Muscle of leg (tissue), 11 donors: ENCODE measurements around the gene AASDH. TPM values are rescaled to one million over a fixed set of nuclear protein-coding genes. Genes with fewer than 3 reads are reported as not detected.

Source experiments
- DNase-seq: peaks from one replicate; pipeline ENCODE4 v3.0.0; 2013
- H3K27ac ChIP-seq: one replicate; pipeline ENCODE4 v1.5.1; 2013; ENCODE audit warnings: mild to moderate bottlenecking, low read length, control low read depth
- H3K27me3 ChIP-seq: one replicate; pipeline ENCODE4 v1.6.1; 2013; ENCODE audit warnings: low read length; ENCODE audit not compliant: control insufficient read depth, insufficient read depth
- H3K36me3 ChIP-seq: one replicate; pipeline ENCODE4 v1.6.1; 2013; ENCODE audit warnings: low read length; ENCODE audit not compliant: control insufficient read depth, insufficient read depth
- H3K4me1 ChIP-seq: one replicate; pipeline ENCODE4 v1.6.1; 2013; ENCODE audit warnings: low read length; ENCODE audit not compliant: control insufficient read depth, insufficient read depth
- H3K4me3 ChIP-seq: one replicate; pipeline ENCODE4 v1.5.1; 2013; ENCODE audit warnings: low read length, control low read depth
- H3K9me3 ChIP-seq: replicated peaks from 2 replicates; pipeline ENCODE4 v1.6.1; 2013; ENCODE audit warnings: low read depth, low read length; ENCODE audit not compliant: control insufficient read depth
- WGBS: methylation state at CpG from one replicate; pipeline ENCODE4 v1.1.5; 2013; ENCODE audit warnings: missing lambda C conversion rate; ENCODE audit not compliant: insufficient coverage; 5-methylcytosine and 5-hydroxymethylcytosine counted together
- polyA plus RNA-seq, 8 donors: library from polyadenylated mRNA; unstranded; fragments of 120-200 nt; gene quantifications; one replicate each; pipeline versions ENCODE4 v1.2.1 to v1.2.3, GENCODE V29; 2013; ENCODE audit warnings: inconsistent platforms in 1 of 8, low replicate concordance in 1 of 8; ENCODE audit not compliant: insufficient read length in 8 of 8, insufficient read depth in 1 of 8
- total RNA-seq: library from RNA; stranded (reverse); fragments of 120-200 nt; gene quantifications from one replicate; pipeline ENCODE4 v1.2.4, GENCODE V29; 2013

Gene AASDH
- total and polyA plus RNA-seq, 9 donors: 8.3 to 15.7 (median 10.3) TPM

DNA sequence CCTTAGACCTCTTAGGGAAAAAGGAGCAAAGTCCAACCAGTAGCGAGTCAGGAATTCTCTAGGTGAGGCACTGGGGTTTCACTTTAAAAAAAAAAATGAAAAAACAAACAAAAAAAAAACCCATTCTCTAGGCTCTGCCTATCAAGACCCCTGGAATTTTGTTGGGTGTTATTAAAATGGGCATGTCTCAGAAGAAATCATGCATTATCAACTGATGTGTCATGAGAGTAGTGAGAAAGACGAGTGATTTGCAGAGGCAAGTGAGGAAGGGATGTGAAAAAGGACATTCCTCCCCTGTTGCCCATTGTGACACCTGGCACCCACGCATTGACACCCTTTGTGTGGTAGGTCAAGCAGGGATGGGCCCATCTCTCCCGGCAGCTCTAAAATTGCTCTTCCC lies 78.9 kb downstream of the AASDH start:
- no peak overlapping the region for H3K4me3 ChIP-seq
- DNase-seq: no peak
- peaks cover 11% of the 10 kb centered on the region for H3K36me3 ChIP-seq
- no peaks in the 10 kb centered on the region for H3K27me3 ChIP-seq
- WGBS: no CpG with 5 or more reads among the region's 4 CpGs
- no peaks in the 10 kb centered on the region for H3K9me3 ChIP-seq
- peaks cover 8% of the 10 kb centered on the region for H3K4me1 ChIP-seq
- no peak overlapping the region for H3K27ac ChIP-seq

GRCh38 chr4:56307423-56307822 lies 79.9 kb downstream of the AASDH start:
- Histone ChIP-seq H3K27ac (no peak overlapping the region), H3K4me1 (peaks cover 8% of the 10 kb centered on the region), H3K4me3 (no peak overlapping the region), H3K27me3 (no peaks in the 10 kb centered on the region), H3K9me3 (no peaks in the 10 kb centered on the region), H3K36me3 (peaks cover 8% of the 10 kb centered on the region)
- DNase-seq: no peak
- 60% methylated on average over 2 of the region's 3 CpGs for WGBS

- H3K4me1 ChIP-seq: peaks cover 8% of the 10 kb centered on the region
- no peaks in the 10 kb centered on the region for H3K27me3 ChIP-seq
- H3K36me3 ChIP-seq: peaks cover 8% of the 10 kb centered on the region
- no peak overlapping the region for H3K4me3 ChIP-seq
- no peaks in the 10 kb centered on the region for H3K9me3 ChIP-seq
- no CpG with 5 or more reads among the region's 1 CpG for WGBS
- H3K27ac ChIP-seq: no peak overlapping the region
- DNase-seq: no peak
Observed at GRCh38 chr4:56305390-56305789, 81.9 kb downstream of the AASDH start.

DNA sequence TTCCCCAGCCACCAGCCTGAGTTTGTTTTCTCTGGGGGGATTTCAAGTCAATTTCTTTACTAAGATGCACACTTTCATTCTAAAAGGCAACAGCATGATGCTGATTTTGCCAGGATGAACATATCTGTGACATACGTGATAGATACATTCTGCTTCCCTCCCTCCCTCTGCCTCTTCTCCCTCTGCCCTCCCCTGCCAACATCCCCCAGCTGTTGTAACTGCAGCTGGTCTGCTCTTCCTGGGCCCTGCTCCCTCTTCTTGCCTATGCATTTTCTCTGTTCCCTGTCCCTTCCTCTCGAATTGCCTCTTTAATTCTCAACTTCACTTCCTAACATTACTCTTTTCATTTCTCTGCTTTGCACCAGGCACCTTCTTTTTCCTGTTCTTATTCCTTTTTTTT lies 83.4 kb downstream of the AASDH start:
- WGBS: 63% methylated on average over 1 of the region's 2 CpGs
- peaks cover 4% of the 10 kb centered on the region for H3K4me1 ChIP-seq
- H3K9me3 ChIP-seq: no peaks in the 10 kb centered on the region
- peaks cover 8% of the 10 kb centered on the region for H3K36me3 ChIP-seq
- DNase-seq: no peak
- no peak overlapping the region for H3K4me3 ChIP-seq
- H3K27ac ChIP-seq: no peak overlapping the region
- H3K27me3 ChIP-seq: no peaks in the 10 kb centered on the region

- H3K4me3 ChIP-seq: no peak overlapping the region
- H3K27me3 ChIP-seq: no peaks in the 10 kb centered on the region
- WGBS: no CpG with 5 or more reads among the region's 3 CpGs
- H3K4me1 ChIP-seq: peaks cover 4% of the 10 kb centered on the region
- H3K36me3 ChIP-seq: peaks cover 5% of the 10 kb centered on the region
- no peak for DNase-seq
- no peaks in the 10 kb centered on the region for H3K9me3 ChIP-seq
- H3K27ac ChIP-seq: no peak overlapping the region
Observed at GRCh38 chr4:56302760-56303159, 84.5 kb downstream of the AASDH start.

- H3K4me3 ChIP-seq: no peak overlapping the region
- H3K36me3 ChIP-seq: no peaks in the 10 kb centered on the region
- no peak for DNase-seq
- H3K27ac ChIP-seq: no peak overlapping the region
- WGBS: 100% methylated on average over 1 of the region's 8 CpGs
- H3K27me3 ChIP-seq: no peaks in the 10 kb centered on the region
- peaks cover 4% of the 10 kb centered on the region for H3K4me1 ChIP-seq
- H3K9me3 ChIP-seq: no peaks in the 10 kb centered on the region
Observed at GRCh38 chr4:56301997-56302496, 85.2 kb downstream of the AASDH start.

- Histone ChIP-seq H3K4me1 (peaks cover 4% of the 10 kb centered on the region), H3K27ac (no peak overlapping the region), H3K4me3 (no peak overlapping the region), H3K27me3 (no peaks in the 10 kb centered on the region), H3K9me3 (no peaks in the 10 kb centered on the region), H3K36me3 (no peaks in the 10 kb centered on the region)
- 33% methylated on average over 3 of the region's 10 CpGs for WGBS
- DNase-seq: peak; percentile 92
Observed at GRCh38 chr4:56301181-56301996, 85.9 kb downstream of the AASDH start.

GRCh38 chr4:56298236-56298635 lies 89.1 kb downstream of the AASDH start:
- H3K4me3 ChIP-seq: no peak overlapping the region
- H3K4me1 ChIP-seq: peaks cover 2% of the 10 kb centered on the region
- H3K9me3 ChIP-seq: no peaks in the 10 kb centered on the region
- no peak overlapping the region for H3K27ac ChIP-seq
- H3K27me3 ChIP-seq: no peaks in the 10 kb centered on the region
- H3K36me3 ChIP-seq: no peaks in the 10 kb centered on the region
- 100% methylated on average over 1 of the region's 3 CpGs for WGBS
- DNase-seq: no peak

GRCh38 chr4:56297776-56298175 lies 89.5 kb downstream of the AASDH start:
- DNase-seq: no peak
- Histone ChIP-seq H3K4me3 (no peak overlapping the region), H3K4me1 (peaks cover 2% of the 10 kb centered on the region), H3K27me3 (no peaks in the 10 kb centered on the region), H3K27ac (no peak overlapping the region), H3K36me3 (no peaks in the 10 kb centered on the region), H3K9me3 (no peaks in the 10 kb centered on the region)
- 67% methylated on average over 1 of the region's 2 CpGs for WGBS

DNA sequence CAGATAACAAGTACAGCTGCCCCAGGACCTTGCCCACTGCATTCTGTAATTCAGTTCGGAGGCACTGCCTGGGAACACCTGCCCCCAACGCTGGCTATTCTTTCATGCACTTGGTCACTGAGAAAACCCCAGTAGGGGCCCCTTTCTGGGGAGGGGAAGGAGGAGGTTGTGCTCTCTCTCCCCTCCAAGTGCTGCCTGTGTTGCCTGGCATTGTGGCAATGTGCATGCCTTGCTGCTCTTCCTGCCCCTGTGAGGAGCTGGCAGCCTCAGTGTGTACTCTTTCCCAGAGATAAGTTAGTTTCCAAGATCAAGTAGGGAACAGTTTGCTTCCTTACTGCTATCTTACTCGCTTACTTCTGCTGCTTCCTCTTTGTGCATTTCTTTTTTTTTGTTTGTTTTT lies 90.8 kb downstream of the AASDH start:
- WGBS: 60% methylated on average over 2 of the region's 3 CpGs
- H3K27me3 ChIP-seq: no peaks in the 10 kb centered on the region
- H3K9me3 ChIP-seq: no peaks in the 10 kb centered on the region
- no peaks in the 10 kb centered on the region for H3K4me1 ChIP-seq
- H3K27ac ChIP-seq: no peak overlapping the region
- H3K36me3 ChIP-seq: no peaks in the 10 kb centered on the region
- no peak overlapping the region for H3K4me3 ChIP-seq
- DNase-seq: no peak
